NCI-H1105 treated with DMSO at 0.1 percent for 48 hours (cell line): ENCODE data around the gene IL23R.
"Not testable (repeated sequence)": the region's sequence is repeated elsewhere in the genome, so short reads cannot be mapped to it uniquely, and the experiment has no call there.

ENCODE experiments used
- DNase-seq: peaks from one replicate; lab custom pipeline; 2025; lab: John Stamatoyannopoulos, UW

The IL23R gene

GRCh38 chr1:67166196-67166595 is at the start of gene IL23R:
TSS of gene IL23R (plus strand) at chr1:67166454. CDS start at chr1:67168121, 1,667 bp downstream.
- no peak for DNase-seq

- no peak for DNase-seq
These were observed 48.1 kb upstream of the IL23R start for GRCh38 chr1:67118191-67118590.

- no peak for DNase-seq
These were observed 47.6 kb upstream of the IL23R start for GRCh38 chr1:67118646-67119045.

GRCh38 chr1:67120855-67121619 is 45.2 kb upstream of the IL23R start:
- DNase-seq, result no peak

- no peak for DNase-seq
These were observed 41.8 kb upstream of the IL23R start for GRCh38 chr1:67124455-67124854.

GRCh38 chr1:67126111-67126746 is 40.0 kb upstream of the IL23R start:
- no peak for DNase-seq

GRCh38 chr1:67126974-67127373 is 39.3 kb upstream of the IL23R start:
- no peak for DNase-seq

GRCh38 chr1:67130673-67131072 is 35.6 kb upstream of the IL23R start:
- no peak for DNase-seq

GRCh38 chr1:67133177-67133576 is 33.1 kb upstream of the IL23R start:
- no peak for DNase-seq

- DNase-seq, result no peak
These were observed 31.6 kb upstream of the IL23R start, which contains the start of gene C1orf141 for GRCh38 chr1:67134695-67135094. TSS of gene C1orf141 (minus strand) at chr1:67134970. CDS start at chr1:67127240, 7,730 bp downstream.

GRCh38 chr1:67135354-67135753 is 30.9 kb upstream of the IL23R start:
- no peak for DNase-seq

- no peak for DNase-seq
These were observed 28.9 kb upstream of the IL23R start for GRCh38 chr1:67137307-67137753.

- no peak for DNase-seq
These were observed 27.3 kb upstream of the IL23R start for GRCh38 chr1:67138813-67139499.

- no peak for DNase-seq
These were observed 25.8 kb upstream of the IL23R start for GRCh38 chr1:67140460-67140859.

GRCh38 chr1:67141832-67142231 is 24.4 kb upstream of the IL23R start:
- not testable (repeated sequence) for DNase-seq

GRCh38 chr1:67142931-67143330 is 23.3 kb upstream of the IL23R start:
- DNase-seq, result no peak

- DNase-seq, result no peak
These were observed 22.3 kb upstream of the IL23R start for GRCh38 chr1:67143966-67144365.

GRCh38 chr1:67144696-67145095 is 21.6 kb upstream of the IL23R start:
- no peak for DNase-seq

GRCh38 chr1:67146101-67146500 is 20.2 kb upstream of the IL23R start:
- DNase-seq, result no peak

GRCh38 chr1:67146539-67146938 is 19.7 kb upstream of the IL23R start:
- DNase-seq, result no peak

GRCh38 chr1:67147973-67148372 is 18.3 kb upstream of the IL23R start:
- not testable (repeated sequence) for DNase-seq

GRCh38 chr1:67148516-67149178 is 17.6 kb upstream of the IL23R start:
- no peak for DNase-seq
